ENCODE measurements around the gene SUGCT.
"Not testable (repeated sequence)": the region's sequence is repeated elsewhere in the genome, so short reads cannot be mapped to it uniquely, and the experiment has no call there.

Gene SUGCT

DNA sequence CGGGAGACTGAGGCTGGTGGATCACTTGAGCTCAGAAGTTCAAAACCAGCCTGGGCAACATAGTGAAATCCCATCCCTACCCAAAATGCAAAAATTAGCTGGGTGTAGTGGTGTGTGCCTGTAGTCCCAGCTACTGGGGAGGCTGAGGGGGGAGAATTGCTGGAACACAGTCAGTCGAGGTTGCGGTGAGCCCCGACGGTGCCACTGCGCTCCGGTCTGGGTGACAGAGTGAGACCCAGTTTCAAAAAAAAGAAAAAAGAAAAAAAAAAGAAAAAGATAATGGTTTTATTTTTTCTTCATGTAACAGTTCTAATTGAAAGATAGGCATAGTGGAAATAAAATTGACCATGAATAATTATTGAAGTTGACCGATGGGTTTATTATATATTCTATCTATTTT, 99.9 kb downstream of the SUGCT start:
- no peaks in the 10 kb centered on the region for H3K4me1 ChIP-seq (ENCODE audit: control insufficient read depth in 5 of 5, insufficient read depth in 5 of 5, low read length in 5 of 5)
- H3K36me3 ChIP-seq (ENCODE audit: control insufficient read depth in 5 of 5, insufficient read depth in 5 of 5, low read length in 5 of 5) = no peaks in the 10 kb centered on the region
- no peaks in the 10 kb centered on the region for H3K27me3 ChIP-seq (ENCODE audit: control insufficient read depth in 5 of 5, insufficient read depth in 4 of 5, low read length in 5 of 5)
- no peaks in the 10 kb centered on the region for H3K9me3 ChIP-seq (ENCODE audit: control insufficient read depth in 5 of 5, low read length in 5 of 5)
- no peak overlapping the region for H3K4me3 ChIP-seq (ENCODE audit: low read depth in 1 of 5, low read length in 5 of 5)
- H3K9ac ChIP-seq (ENCODE audit: low read length in 5 of 5) = no peak overlapping the region
- no peak overlapping the region for H3K27ac ChIP-seq (ENCODE audit: low read depth, low read length)

- Histone ChIP-seq H3K9ac (ENCODE audit: low read length in 5 of 5) (no peak overlapping the region), H3K4me1 (ENCODE audit: control insufficient read depth in 5 of 5, insufficient read depth in 5 of 5, low read length in 5 of 5) (no peaks in the 10 kb centered on the region), H3K36me3 (ENCODE audit: control insufficient read depth in 5 of 5, insufficient read depth in 5 of 5, low read length in 5 of 5) (no peaks in the 10 kb centered on the region), H3K27ac (ENCODE audit: low read depth, low read length) (no peak overlapping the region), H3K27me3 (ENCODE audit: control insufficient read depth in 5 of 5, insufficient read depth in 4 of 5, low read length in 5 of 5) (no peaks in the 10 kb centered on the region), H3K4me3 (ENCODE audit: low read depth in 1 of 5, low read length in 5 of 5) (no peak overlapping the region), H3K9me3 (ENCODE audit: control insufficient read depth in 5 of 5, low read length in 5 of 5) (no peaks in the 10 kb centered on the region)
Observed at GRCh38 chr7:40237731-40238130, 102.9 kb downstream of the SUGCT start.

DNA sequence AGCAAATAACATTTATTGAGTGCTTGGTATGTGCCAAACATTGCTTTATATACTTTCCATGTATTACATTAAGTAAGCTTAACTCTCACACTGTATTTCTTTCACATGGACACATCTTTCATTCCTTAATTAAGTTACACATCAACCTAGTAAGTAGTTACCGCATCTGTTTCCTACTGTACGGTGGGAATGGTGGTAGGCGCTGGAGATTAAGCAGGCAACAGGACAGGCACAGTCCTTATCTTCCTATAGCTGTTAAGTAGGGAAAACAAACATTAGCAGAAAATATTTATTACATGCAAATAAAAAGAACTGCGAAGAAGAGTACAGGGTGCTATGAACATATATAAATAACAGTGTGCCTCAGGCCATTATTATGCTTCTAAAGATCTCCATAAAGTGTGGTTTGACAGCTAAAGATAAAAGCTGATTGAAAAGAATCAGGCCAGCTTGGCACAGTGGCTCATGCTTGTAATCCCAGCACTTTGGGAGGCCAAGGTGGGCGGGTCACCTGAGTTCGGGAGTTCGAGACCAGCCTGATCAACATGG, 105.0 kb downstream of the SUGCT start:
- Histone ChIP-seq H3K4me1 (ENCODE audit: control insufficient read depth in 5 of 5, insufficient read depth in 5 of 5, low read length in 5 of 5) (no peaks in the 10 kb centered on the region), H3K27ac (ENCODE audit: low read depth, low read length) (no peak overlapping the region), H3K9ac (ENCODE audit: low read length in 5 of 5) (no peak overlapping the region), H3K36me3 (ENCODE audit: control insufficient read depth in 5 of 5, insufficient read depth in 5 of 5, low read length in 5 of 5) (no peaks in the 10 kb centered on the region), H3K9me3 (ENCODE audit: control insufficient read depth in 5 of 5, low read length in 5 of 5) (no peaks in the 10 kb centered on the region), H3K4me3 (ENCODE audit: low read depth in 1 of 5, low read length in 5 of 5) (no peak overlapping the region), H3K27me3 (ENCODE audit: control insufficient read depth in 5 of 5, insufficient read depth in 4 of 5, low read length in 5 of 5) (no peaks in the 10 kb centered on the region)

DNA sequence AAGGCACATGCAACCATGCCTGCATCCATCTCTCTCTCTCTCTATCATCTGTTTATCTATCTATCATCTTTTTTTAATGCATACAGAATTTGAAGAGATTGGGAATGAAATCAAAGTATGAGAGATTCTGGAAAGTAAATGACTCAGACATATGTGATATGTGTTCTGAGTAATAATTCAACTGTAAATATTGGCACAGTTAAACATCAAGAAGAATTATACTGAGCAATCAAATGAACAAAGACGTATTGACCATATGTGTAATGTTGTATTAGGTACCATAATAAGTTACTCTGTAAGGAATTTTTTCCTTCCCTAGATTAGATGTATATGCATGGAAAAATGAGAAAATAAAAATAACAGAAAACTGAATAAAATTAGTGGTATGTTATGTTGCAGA, 108.3 kb downstream of the SUGCT start:
- no peak overlapping the region for H3K4me3 ChIP-seq (ENCODE audit: low read depth in 1 of 5, low read length in 5 of 5)
- H3K9me3 ChIP-seq (ENCODE audit: control insufficient read depth in 5 of 5, low read length in 5 of 5) = no peaks in the 10 kb centered on the region
- no peaks in the 10 kb centered on the region for H3K4me1 ChIP-seq (ENCODE audit: control insufficient read depth in 5 of 5, insufficient read depth in 5 of 5, low read length in 5 of 5)
- H3K9ac ChIP-seq (ENCODE audit: low read length in 5 of 5) = no peak overlapping the region
- H3K27me3 ChIP-seq (ENCODE audit: control insufficient read depth in 5 of 5, insufficient read depth in 4 of 5, low read length in 5 of 5) = no peaks in the 10 kb centered on the region
- H3K27ac ChIP-seq (ENCODE audit: low read depth, low read length) = no peak overlapping the region
- no peaks in the 10 kb centered on the region for H3K36me3 ChIP-seq (ENCODE audit: control insufficient read depth in 5 of 5, insufficient read depth in 5 of 5, low read length in 5 of 5)

- H3K9ac ChIP-seq (ENCODE audit: low read length in 5 of 5) = no peak overlapping the region
- H3K36me3 ChIP-seq (ENCODE audit: control insufficient read depth in 5 of 5, insufficient read depth in 5 of 5, low read length in 5 of 5) = no peaks in the 10 kb centered on the region
- H3K4me1 ChIP-seq (ENCODE audit: control insufficient read depth in 5 of 5, insufficient read depth in 5 of 5, low read length in 5 of 5) = no peaks in the 10 kb centered on the region
- H3K27me3 ChIP-seq (ENCODE audit: control insufficient read depth in 5 of 5, insufficient read depth in 4 of 5, low read length in 5 of 5) = no peaks in the 10 kb centered on the region
- H3K4me3 ChIP-seq (ENCODE audit: low read depth in 1 of 5, low read length in 5 of 5) = no peak overlapping the region
- H3K27ac ChIP-seq (ENCODE audit: low read depth, low read length) = no peak overlapping the region
- no peaks in the 10 kb centered on the region for H3K9me3 ChIP-seq (ENCODE audit: control insufficient read depth in 5 of 5, low read length in 5 of 5)
Observed at GRCh38 chr7:40244226-40244625, 109.4 kb downstream of the SUGCT start.

DNA sequence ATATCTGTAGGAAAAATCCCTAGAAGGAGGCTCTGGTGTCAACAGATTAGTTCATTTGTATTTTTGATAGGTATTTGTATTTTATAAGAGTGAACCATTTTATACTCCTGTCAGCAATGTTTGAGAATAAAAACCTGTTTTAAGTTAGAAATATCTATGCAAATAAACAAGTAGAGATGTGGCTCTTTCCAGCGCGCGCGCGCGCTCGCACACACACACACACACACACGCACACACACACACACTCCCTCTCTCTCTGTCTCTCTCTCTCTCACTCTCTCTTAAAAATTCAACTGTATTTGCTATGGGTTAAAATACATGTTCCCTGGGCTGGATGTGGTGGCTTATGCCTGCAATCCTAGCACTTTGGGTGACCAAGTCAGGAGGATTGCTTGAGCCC, 113.9 kb downstream of the SUGCT start:
- H3K4me1 ChIP-seq (ENCODE audit: control insufficient read depth in 5 of 5, insufficient read depth in 5 of 5, low read length in 5 of 5) = no peaks in the 10 kb centered on the region
- no peaks in the 10 kb centered on the region for H3K9me3 ChIP-seq (ENCODE audit: control insufficient read depth in 5 of 5, low read length in 5 of 5)
- H3K27ac ChIP-seq (ENCODE audit: low read depth, low read length) = no peak overlapping the region
- no peaks in the 10 kb centered on the region for H3K27me3 ChIP-seq (ENCODE audit: control insufficient read depth in 5 of 5, insufficient read depth in 4 of 5, low read length in 5 of 5)
- no peaks in the 10 kb centered on the region for H3K36me3 ChIP-seq (ENCODE audit: control insufficient read depth in 5 of 5, insufficient read depth in 5 of 5, low read length in 5 of 5)
- H3K9ac ChIP-seq (ENCODE audit: low read length in 5 of 5) = no peak overlapping the region
- no peak overlapping the region for H3K4me3 ChIP-seq (ENCODE audit: low read depth in 1 of 5, low read length in 5 of 5)

GRCh38 chr7:40253444-40253843, 118.6 kb downstream of the SUGCT start:
- not testable (repeated sequence) for H3K9me3 ChIP-seq (ENCODE audit: control insufficient read depth in 5 of 5, low read length in 5 of 5); H3K4me1 ChIP-seq (ENCODE audit: control insufficient read depth in 5 of 5, insufficient read depth in 5 of 5, low read length in 5 of 5); H3K9ac ChIP-seq (ENCODE audit: low read length in 5 of 5); H3K27ac ChIP-seq (ENCODE audit: low read depth, low read length); H3K27me3 ChIP-seq (ENCODE audit: control insufficient read depth in 5 of 5, insufficient read depth in 4 of 5, low read length in 5 of 5); H3K36me3 ChIP-seq (ENCODE audit: control insufficient read depth in 5 of 5, insufficient read depth in 5 of 5, low read length in 5 of 5); H3K4me3 ChIP-seq (ENCODE audit: low read depth in 1 of 5, low read length in 5 of 5)

DNA sequence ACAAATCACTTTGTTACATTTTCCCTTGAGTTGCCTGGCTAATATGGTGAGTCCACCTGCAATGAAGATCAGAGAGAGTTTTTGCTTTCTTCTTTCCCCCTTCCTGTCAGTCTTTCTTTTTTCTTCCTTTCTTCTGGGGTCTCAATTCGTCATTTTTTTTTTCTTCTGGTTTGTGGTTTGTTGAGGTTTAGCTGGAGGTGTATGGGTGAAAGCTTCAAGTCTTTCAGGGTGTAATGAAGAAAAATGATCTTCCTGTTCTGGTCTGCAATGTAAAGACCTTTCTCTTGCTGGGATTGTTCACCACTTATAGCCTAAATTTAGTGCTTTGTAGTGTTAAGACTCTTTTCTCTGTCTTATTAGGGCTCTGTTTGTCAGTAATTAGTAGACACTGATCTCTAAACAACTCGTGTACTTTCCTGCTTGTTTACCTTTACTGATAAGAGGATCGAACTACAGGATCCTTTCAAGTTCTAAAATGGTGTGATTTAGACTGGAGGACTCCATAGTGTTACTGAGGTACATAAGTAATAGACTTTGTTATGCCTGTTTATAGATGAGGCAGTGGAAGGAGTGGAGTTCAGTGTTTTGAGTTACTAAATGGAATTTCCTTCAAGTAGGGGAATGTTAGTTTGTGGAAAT, 129.1 kb downstream of the SUGCT start:
- H3K27ac ChIP-seq (ENCODE audit: low read depth, low read length) = no peak overlapping the region
- H3K27me3 ChIP-seq (ENCODE audit: control insufficient read depth in 5 of 5, insufficient read depth in 4 of 5, low read length in 5 of 5) = no peaks in the 10 kb centered on the region
- no peaks in the 10 kb centered on the region for H3K9me3 ChIP-seq (ENCODE audit: control insufficient read depth in 5 of 5, low read length in 5 of 5)
- H3K9ac ChIP-seq (ENCODE audit: low read length in 5 of 5) = no peak overlapping the region
- H3K4me3 ChIP-seq (ENCODE audit: low read depth in 1 of 5, low read length in 5 of 5) = no peak overlapping the region
- no peaks in the 10 kb centered on the region for H3K36me3 ChIP-seq (ENCODE audit: control insufficient read depth in 5 of 5, insufficient read depth in 5 of 5, low read length in 5 of 5)
- H3K4me1 ChIP-seq (ENCODE audit: control insufficient read depth in 5 of 5, insufficient read depth in 5 of 5, low read length in 5 of 5) = no peaks in the 10 kb centered on the region

DNA sequence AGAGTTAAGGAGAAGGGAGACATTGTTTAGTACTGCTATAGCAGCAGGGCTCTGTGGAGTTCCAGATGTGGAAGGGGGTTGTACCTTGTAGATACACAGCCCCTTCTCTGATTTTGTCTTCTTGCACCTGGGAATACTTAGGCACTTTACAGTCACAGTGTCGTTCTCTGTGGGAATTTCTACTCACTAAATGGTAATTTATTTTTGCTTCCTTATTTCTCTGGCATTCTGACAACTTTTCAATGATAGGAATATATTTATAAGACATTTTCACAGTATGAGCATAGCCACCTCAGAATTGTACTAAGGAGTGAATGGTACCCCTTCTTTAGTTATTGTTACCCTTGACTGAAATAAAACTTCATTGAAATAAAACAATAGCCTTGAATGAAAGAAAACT, 132.8 kb downstream of the SUGCT start:
- Histone ChIP-seq H3K27me3 (ENCODE audit: control insufficient read depth in 5 of 5, insufficient read depth in 4 of 5, low read length in 5 of 5) (no peaks in the 10 kb centered on the region), H3K4me3 (ENCODE audit: low read depth in 1 of 5, low read length in 5 of 5) (no peak overlapping the region), H3K36me3 (ENCODE audit: control insufficient read depth in 5 of 5, insufficient read depth in 5 of 5, low read length in 5 of 5) (no peaks in the 10 kb centered on the region), H3K9me3 (ENCODE audit: control insufficient read depth in 5 of 5, low read length in 5 of 5) (no peaks in the 10 kb centered on the region), H3K27ac (ENCODE audit: low read depth, low read length) (no peak overlapping the region), H3K4me1 (ENCODE audit: control insufficient read depth in 5 of 5, insufficient read depth in 5 of 5, low read length in 5 of 5) (no peaks in the 10 kb centered on the region), H3K9ac (ENCODE audit: low read length in 5 of 5) (no peak overlapping the region)

DNA sequence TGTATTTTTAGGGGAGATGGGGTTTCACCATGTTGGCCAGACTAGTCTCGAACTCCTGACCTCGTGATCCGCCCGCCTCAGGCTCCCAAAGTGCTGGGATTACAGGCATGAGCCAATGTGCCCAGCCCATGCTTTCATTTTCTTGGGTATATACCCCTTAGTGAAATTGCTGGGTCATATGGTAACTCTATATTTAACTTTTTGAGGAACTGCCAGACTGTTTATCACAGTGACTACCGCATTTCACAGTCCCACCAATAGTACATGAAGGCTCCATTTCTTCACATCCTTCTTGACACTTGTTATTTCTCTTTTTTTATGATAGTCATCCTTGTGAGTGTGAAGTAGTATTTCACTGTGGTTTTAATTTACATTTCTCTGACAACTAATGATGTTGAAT, 134.0 kb downstream of the SUGCT start:
- not testable (repeated sequence) for H3K36me3 ChIP-seq (ENCODE audit: control insufficient read depth in 5 of 5, insufficient read depth in 5 of 5, low read length in 5 of 5); H3K9me3 ChIP-seq (ENCODE audit: control insufficient read depth in 5 of 5, low read length in 5 of 5); H3K9ac ChIP-seq (ENCODE audit: low read length in 5 of 5); H3K4me3 ChIP-seq (ENCODE audit: low read depth in 1 of 5, low read length in 5 of 5); H3K27ac ChIP-seq (ENCODE audit: low read depth, low read length); H3K27me3 ChIP-seq (ENCODE audit: control insufficient read depth in 5 of 5, insufficient read depth in 4 of 5, low read length in 5 of 5); H3K4me1 ChIP-seq (ENCODE audit: control insufficient read depth in 5 of 5, insufficient read depth in 5 of 5, low read length in 5 of 5)

- Histone ChIP-seq H3K27me3 (ENCODE audit: control insufficient read depth in 5 of 5, insufficient read depth in 4 of 5, low read length in 5 of 5) (no peaks in the 10 kb centered on the region), H3K27ac (ENCODE audit: low read depth, low read length) (no peak overlapping the region), H3K9me3 (ENCODE audit: control insufficient read depth in 5 of 5, low read length in 5 of 5) (no peaks in the 10 kb centered on the region), H3K4me1 (ENCODE audit: control insufficient read depth in 5 of 5, insufficient read depth in 5 of 5, low read length in 5 of 5) (peaks cover 0 to 5% (median 0%) of the 10 kb centered on the region in 5 donors), H3K36me3 (ENCODE audit: control insufficient read depth in 5 of 5, insufficient read depth in 5 of 5, low read length in 5 of 5) (no peaks in the 10 kb centered on the region), H3K9ac (ENCODE audit: low read length in 5 of 5) (no peak overlapping the region), H3K4me3 (ENCODE audit: low read depth in 1 of 5, low read length in 5 of 5) (no peak overlapping the region)
Observed at GRCh38 chr7:40276061-40276460, 141.3 kb downstream of the SUGCT start.

Measured in subcutaneous abdominal adipose tissue (tissue), 5 donors.